ENCODE measurements around the gene EEA1. TPM values are rescaled to one million over a fixed set of nuclear protein-coding genes. Genes with fewer than 3 reads are reported as not detected.
"Not testable (repeated sequence)": the region's sequence is repeated elsewhere in the genome, so short reads cannot be mapped to it uniquely, and the experiment has no call there.

Gene EEA1
- total RNA-seq, 8 experiments from 2014 or later: 10.6 to 49.2 (median 19.1) TPM

DNA sequence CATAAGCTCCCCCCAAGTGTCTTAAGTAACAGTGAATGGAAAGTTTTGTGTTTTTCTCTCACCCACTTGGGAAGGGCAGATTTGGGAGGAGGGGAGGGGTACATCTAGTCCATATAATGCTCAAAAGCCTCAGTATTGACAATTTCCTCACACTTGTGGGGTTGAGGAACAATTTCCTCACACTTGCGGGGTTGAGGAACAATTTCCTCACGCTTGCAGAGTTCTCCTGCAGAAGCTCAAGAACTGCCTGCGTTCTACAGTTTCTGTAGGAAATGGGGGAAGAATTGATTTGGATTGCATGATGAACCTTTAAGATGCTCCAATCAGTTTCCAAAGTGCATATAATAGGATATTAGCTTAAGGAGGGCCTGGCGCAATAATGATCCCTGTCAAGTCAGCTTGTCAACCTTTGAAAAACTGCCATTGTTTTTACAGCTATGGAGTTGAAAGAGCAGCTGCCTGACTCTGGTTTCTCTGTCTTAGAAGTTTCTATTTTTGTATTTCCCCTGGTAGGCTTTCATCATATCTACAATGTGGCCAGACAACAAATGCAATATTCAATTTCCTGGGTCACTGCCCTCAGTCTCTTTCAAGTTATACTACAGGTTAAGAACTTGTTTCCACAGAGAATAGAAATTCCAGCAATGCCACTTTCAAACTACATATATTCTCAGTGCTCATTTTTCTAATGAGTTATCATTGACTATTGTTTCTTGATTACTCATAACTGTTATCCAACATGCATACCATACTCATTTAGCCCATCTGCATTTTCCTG, 159.8 kb downstream of the EEA1 start:
- in situ Hi-C loops (cut with MboI; ENCODE audit: low pct_unique_long_range_greater_than_20kb in 2 of 9, low sequenced_read_pairs in 9 of 9, unreplicated experiment in 9 of 9): no loop called here
- peak in 4 of 8 experiments; percentile 24 to 70 (median 54) for ATAC-seq (replicated peaks in 6 of 8)
- Histone ChIP-seq H3K4me1 (replicated peaks in 1 of 2) (peaks cover 0 to 18% of the 10 kb centered on the region in 2 donors), H3K27ac (no peak overlapping the region), H3K4me3 (no peak overlapping the region)
- 40 to 100% (median 82%) methylated on average over 1 to 4 of the region's 4 CpGs; no CpG with 5 or more reads in 1 of the 10 experiments for WGBS, 10 experiments

DNA sequence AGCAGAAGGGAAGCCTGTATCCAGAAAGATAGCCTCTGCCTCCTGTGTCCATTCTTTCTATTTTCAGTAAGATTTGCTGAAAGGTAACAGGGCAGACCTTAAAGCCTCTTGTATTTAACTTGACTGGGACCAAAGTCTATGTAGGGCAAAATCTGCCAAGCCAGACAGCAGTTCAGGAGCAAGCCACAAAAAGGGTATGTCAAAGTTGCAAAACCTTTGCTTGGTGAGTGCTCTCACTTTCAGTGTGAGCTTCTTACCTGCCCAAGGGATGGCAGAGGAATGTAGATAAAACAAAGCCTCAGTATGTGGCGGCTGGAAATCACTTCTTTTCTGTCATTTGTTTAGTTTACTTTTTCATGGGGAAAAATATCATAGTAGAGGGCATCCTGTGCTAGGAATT, 163.2 kb downstream of the EEA1 start:
- 100% methylated on average over 1 of the region's 1 CpG; no CpG with 5 or more reads in 7 of the 10 experiments for WGBS, 10 experiments
- no peak for ATAC-seq (replicated peaks in 6 of 8)
- H3K4me1 ChIP-seq (replicated peaks in 1 of 2): peaks cover 0 to 22% of the 10 kb centered on the region in 2 donors
- in situ Hi-C loops (cut with MboI; ENCODE audit: low pct_unique_long_range_greater_than_20kb in 2 of 9, low sequenced_read_pairs in 9 of 9, unreplicated experiment in 9 of 9): no loop called here
- no peak overlapping the region for H3K4me3 ChIP-seq
- H3K27ac ChIP-seq: no peak overlapping the region

DNA sequence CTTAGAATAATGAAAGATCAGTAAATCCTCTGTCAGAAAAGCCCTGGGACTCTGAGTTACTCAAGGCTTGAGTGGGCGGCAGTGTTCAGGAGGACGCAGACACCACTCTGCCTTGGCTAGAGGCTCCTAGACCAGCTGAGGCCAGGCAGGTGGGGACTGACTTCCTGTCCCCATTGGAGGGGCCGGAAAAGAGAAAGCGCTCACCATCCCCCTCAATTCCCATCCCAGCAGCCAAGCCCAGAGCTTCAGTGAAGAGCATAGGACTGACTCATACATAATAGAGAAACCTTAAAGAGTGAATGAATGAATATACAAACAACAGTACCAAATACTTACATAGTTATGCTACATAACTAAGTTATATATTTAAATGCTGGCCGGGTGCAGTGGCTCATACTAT, 164.3 kb downstream of the EEA1 start:
- in situ Hi-C loops (cut with MboI; ENCODE audit: low pct_unique_long_range_greater_than_20kb in 2 of 9, low sequenced_read_pairs in 9 of 9, unreplicated experiment in 9 of 9): no loop called here

DNA sequence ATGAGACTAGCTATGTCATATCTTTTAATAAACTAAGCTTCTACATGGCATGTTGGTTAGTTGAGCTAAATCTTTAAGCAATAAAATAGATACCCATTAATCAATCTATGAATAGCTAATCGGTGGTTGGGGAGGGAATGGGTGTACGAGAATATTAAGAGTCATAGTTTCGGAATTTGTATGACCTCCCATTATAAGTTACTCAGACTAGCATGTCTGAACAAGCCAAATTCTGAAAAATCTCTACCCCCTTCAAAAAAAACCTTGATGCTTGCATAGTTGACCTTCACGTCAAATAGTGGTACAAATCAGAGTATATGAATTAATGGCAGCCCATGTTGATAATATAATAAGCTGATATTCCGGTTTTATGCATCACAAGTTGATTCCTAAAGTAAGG, 166.3 kb downstream of the EEA1 start:
- Histone ChIP-seq H3K4me1 (replicated peaks in 1 of 2) (peaks cover 0 to 10% of the 10 kb centered on the region in 2 donors), H3K27ac (no peak overlapping the region), H3K4me3 (no peak overlapping the region)
- WGBS, 10 experiments: 71 to 98% (median 90%) methylated on average over 2 to 5 of the region's 5 CpGs
- ATAC-seq (replicated peaks in 6 of 8): no peak
- in situ Hi-C loops (cut with MboI; ENCODE audit: low pct_unique_long_range_greater_than_20kb in 2 of 9, low sequenced_read_pairs in 9 of 9, unreplicated experiment in 9 of 9): no loop called here

More for the DNA sequence above, 164.3 kb downstream of the EEA1 start:
- no peak overlapping the region for H3K4me3 ChIP-seq
- ATAC-seq (replicated peaks in 6 of 8): peak in 5 of 8 experiments; percentile 26 to 71 (median 44)
- no peak overlapping the region for H3K27ac ChIP-seq
- peaks cover 0 to 21% of the 10 kb centered on the region in 2 donors for H3K4me1 ChIP-seq (replicated peaks in 1 of 2)
- WGBS, 10 experiments: 80 to 100% (median 97%) methylated on average over 1 to 3 of the region's 5 CpGs; no CpG with 5 or more reads in 4 of the 10 experiments

DNA sequence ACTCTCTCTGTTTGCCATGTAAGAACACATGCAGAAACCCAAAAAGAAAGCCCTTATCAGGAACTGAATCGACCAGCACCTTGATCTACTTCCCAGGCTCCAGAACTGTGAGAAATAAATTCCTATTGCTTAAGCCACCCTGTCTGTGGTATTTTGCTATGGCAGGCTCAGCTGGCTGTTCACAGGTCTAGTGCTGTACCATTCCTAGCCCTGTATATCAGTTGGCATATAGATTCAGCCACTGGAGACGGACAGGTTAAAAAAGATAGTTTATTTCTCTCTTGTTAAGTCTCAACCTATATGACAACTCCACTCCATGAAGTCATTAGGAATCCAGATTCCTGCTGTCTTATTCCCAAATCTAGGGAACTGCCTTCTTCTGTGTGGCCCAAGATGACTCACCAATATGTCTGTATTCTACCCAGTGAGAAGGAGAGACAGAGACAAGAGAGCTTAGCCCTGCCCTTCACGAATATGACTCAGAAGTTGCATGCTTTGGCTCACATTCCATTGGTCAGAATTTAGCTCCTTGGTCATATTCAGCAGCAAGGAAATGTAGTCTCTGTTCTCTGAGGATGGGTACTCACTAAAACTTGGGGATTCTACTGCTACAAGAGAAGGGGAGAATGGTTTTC, 169.3 kb downstream of the EEA1 start:
- no peak overlapping the region for H3K27ac ChIP-seq
- ATAC-seq (replicated peaks in 6 of 8): peak in 5 of 8 experiments; percentile 71 to 99 (median 89)
- peaks cover 0 to 8% of the 10 kb centered on the region in 2 donors for H3K4me1 ChIP-seq (replicated peaks in 1 of 2)
- no peak overlapping the region for H3K4me3 ChIP-seq
- in situ Hi-C loops (cut with MboI; ENCODE audit: low pct_unique_long_range_greater_than_20kb in 2 of 9, low sequenced_read_pairs in 9 of 9, unreplicated experiment in 9 of 9): no loop called here
- WGBS, 10 experiments: 0 to 93% (median 76%) methylated on average over 1 to 3 of the region's 3 CpGs; no CpG with 5 or more reads in 3 of the 10 experiments

DNA sequence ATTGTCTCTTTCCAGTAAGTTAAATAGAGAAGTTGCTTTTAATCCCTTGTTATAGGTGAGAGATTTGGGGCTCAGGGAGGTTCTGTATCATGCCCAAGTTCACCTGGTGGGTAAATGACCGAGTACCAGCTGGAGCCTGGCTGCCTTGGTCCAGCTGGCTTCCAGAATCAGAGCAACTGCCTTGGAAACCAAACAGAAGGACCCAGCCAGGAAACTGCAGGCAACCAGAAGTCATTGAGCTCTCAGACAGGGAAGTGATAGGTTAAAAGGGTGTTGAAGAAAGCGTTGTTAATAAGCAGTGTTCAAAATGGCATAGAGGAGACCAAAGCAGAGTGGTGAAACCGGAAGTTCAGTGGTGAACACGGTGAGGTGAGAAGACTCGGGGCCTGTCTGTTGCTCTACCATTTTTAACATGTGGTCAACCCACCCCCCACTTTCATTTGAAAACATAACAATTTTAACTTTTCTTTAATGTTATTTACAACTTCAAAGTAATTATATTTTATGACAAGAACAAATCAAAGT, 171.4 kb downstream of the EEA1 start:
- Histone ChIP-seq H3K27ac (no peak overlapping the region), H3K4me1 (replicated peaks in 1 of 2) (no peaks in the 10 kb centered on the region), H3K4me3 (no peak overlapping the region)
- WGBS, 10 experiments: 67 to 100% (median 93%) methylated on average over 2 to 5 of the region's 5 CpGs; no CpG with 5 or more reads in 1 of the 10 experiments
- ATAC-seq (replicated peaks in 6 of 8): no peak
- in situ Hi-C loops (cut with MboI; ENCODE audit: low pct_unique_long_range_greater_than_20kb in 2 of 9, low sequenced_read_pairs in 9 of 9, unreplicated experiment in 9 of 9): no loop called here

DNA sequence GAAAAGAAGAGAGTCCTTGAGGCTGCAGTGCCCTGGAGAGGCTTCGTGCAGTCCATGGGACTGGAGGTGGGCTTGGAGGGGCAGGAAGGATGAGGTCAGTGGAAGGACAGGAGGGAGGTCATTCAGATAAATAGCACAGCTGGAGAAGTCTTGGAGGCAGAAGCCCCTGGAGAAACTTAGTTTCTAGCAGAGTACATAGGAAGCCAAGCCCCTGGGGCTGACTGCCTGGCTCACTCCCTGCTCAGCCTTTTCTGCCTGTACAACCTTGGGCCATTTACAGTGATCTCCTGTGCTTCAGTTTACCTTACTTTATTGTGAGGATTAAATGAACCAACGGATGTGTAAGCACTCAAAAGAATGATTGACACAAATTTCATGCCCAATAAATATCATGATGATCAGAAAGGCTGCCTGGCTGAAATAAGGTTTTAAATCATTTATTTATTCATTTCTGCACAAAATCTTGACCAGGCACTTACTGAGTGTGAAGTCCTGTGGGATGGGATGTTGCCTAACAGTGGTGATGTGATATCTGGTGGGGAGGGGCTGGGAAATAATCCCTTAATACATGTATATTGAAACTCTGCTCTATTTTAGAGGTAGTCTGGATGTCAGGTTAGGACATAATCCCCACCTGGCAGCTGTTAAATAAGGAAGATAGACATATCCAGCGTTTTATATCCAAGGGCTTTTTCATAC, 172.0 kb downstream of the EEA1 start:
- Histone ChIP-seq H3K27ac (no peak overlapping the region), H3K4me1 (replicated peaks in 1 of 2) (no peaks in the 10 kb centered on the region), H3K4me3 (no peak overlapping the region)
- WGBS, 10 experiments: 55 to 100% (median 83%) methylated on average over 1 to 3 of the region's 3 CpGs; no CpG with 5 or more reads in 1 of the 10 experiments
- in situ Hi-C loops (cut with MboI; ENCODE audit: low pct_unique_long_range_greater_than_20kb in 2 of 9, low sequenced_read_pairs in 9 of 9, unreplicated experiment in 9 of 9): no loop called here
- ATAC-seq (replicated peaks in 6 of 8): peak in 1 of 8 experiments; percentile 14

DNA sequence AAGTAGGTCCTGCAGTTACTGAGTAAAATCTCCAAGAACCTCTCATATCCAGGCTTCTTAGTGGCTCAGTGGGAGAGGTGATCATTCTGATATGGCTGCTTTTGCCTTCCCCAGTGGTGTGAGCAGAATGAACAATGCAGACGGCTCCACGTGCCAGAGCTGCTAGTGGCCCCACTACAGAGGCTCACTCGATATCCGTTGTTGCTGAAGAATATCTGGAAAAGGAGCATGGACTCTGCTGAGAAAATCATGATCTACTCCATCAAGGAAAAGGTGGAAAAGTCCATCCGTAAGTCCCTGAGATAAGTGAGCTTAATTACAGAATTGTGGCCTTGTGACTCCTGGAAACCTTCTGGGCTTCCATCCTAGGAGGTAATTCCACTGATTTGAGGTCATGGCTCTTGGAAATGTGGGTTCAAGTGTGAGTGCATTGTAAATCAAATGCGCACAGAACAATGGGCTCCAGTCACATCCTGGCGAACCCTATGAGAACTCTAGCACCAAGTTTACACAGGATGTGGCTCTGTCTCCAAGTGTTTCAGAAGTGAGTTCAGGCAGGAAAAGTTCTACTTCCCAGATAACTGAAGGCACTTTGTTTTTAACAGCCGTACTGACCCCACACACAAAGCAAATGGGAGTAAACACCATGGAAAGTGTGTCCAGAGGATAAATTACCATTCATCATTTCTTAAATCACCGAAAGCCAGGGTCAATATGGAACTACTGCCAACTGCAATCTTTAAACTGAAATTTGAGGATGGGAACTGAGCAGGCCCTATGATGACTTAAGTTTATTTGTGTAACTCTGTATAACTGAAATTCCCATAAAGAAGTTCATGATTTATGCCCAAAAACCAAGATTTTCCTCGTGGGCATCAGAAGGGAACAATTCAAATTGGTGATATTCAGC, 174.9 kb downstream of the EEA1 start:
- H3K27ac ChIP-seq: no peak overlapping the region
- 11 to 93% (median 85%) methylated on average over 1 to 6 of the region's 10 CpGs; no CpG with 5 or more reads in 1 of the 10 experiments for WGBS, 10 experiments
- no peak overlapping the region for H3K4me3 ChIP-seq
- H3K4me1 ChIP-seq (replicated peaks in 1 of 2): no peaks in the 10 kb centered on the region
- in situ Hi-C loops (cut with MboI; ENCODE audit: low pct_unique_long_range_greater_than_20kb in 2 of 9, low sequenced_read_pairs in 9 of 9, unreplicated experiment in 9 of 9): no loop called here
- ATAC-seq (replicated peaks in 6 of 8): no peak

DNA sequence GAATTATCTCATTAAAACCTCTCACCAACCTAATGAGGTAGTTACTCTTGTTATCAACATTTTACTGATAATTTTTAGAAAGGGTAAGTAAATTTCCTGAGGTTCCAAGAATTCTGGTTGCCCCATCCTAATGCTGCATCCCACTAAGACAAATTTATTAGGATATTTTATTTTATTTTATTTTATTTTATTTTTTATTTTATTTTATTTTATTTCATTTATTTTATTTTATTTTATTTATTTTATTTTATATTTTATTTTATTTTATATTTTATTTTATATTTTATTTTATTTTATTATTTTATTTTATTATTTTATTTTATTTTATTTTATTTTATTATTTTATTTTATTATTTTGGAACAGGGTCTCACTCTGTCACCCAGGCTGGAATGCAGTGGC, 179.4 kb downstream of the EEA1 start:
- H3K4me3 ChIP-seq; in situ Hi-C loops (cut with MboI; ENCODE audit: low pct_unique_long_range_greater_than_20kb in 2 of 9, low sequenced_read_pairs in 9 of 9, unreplicated experiment in 9 of 9); ATAC-seq (replicated peaks in 6 of 8); H3K4me1 ChIP-seq (replicated peaks in 1 of 2); H3K27ac ChIP-seq: not testable (repeated sequence)

DNA sequence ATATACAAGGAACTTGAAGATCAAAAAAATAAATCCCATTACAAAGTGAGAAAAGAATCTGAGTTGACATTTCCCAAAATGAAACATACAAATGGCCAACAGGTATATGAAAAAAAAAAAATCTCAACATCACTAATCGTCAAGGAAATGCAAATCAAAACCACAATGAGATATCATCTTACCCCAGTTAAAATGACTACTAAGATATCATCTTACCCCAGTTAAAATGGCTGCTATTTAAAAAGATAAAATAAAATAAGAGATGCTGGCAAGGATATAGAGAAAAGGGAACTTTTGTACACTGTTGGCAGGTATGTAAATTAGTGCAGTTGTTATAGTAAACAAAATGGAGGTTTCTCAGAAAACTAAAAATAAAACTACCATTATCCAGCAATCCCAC, 181.9 kb downstream of the EEA1 start:
- H3K4me1 ChIP-seq (replicated peaks in 1 of 2): no peaks in the 10 kb centered on the region
- 0 to 100% (median 42%) methylated on average over 1 of the region's 1 CpG; no CpG with 5 or more reads in 2 of the 10 experiments for WGBS, 10 experiments
- H3K4me3 ChIP-seq: no peak overlapping the region
- in situ Hi-C loops (cut with MboI; ENCODE audit: low pct_unique_long_range_greater_than_20kb in 2 of 9, low sequenced_read_pairs in 9 of 9, unreplicated experiment in 9 of 9): no loop called here
- ATAC-seq (replicated peaks in 6 of 8): no peak
- H3K27ac ChIP-seq: no peak overlapping the region

DNA sequence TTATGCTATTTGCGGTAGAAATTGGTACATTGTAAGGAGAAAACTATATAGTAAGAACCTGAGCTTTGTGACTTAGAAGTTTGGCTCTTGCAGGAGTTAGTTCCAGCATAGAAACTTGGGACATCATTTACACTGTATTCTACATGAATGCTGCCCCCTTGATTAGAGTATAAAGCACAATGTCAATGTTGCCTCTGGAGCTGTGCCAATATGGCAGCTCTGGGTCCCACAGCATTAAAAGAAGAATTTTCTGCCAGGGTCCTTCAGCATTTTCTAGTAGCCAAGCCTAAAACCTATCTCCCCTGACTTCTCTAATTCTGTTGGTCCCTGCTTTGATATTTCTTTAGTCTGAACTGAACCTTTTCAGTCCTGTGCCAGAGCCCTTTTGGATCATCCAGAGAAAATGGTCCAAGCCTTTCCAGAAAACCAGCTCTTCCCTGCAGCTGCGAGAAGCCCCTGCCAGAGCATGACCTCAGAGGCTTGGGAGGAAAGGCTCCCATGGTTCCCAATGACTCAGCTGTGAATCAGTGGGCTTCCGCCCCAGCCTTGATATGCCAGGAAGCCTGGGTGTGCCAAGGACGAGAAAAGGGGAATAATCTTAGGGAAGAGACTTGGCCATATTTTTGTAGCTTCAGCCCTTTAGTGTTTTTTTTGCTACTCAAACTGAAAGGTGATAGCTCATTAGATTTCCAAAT, 183.1 kb downstream of the EEA1 start:
- WGBS, 10 experiments: 33 to 100% (median 84%) methylated on average over 1 to 4 of the region's 4 CpGs
- Histone ChIP-seq H3K27ac (no peak overlapping the region), H3K4me3 (no peak overlapping the region), H3K4me1 (replicated peaks in 1 of 2) (no peaks in the 10 kb centered on the region)
- in situ Hi-C loops (cut with MboI; ENCODE audit: low pct_unique_long_range_greater_than_20kb in 2 of 9, low sequenced_read_pairs in 9 of 9, unreplicated experiment in 9 of 9): no loop called here
- ATAC-seq (replicated peaks in 6 of 8): peak in 4 of 8 experiments; percentile 83 to 99 (median 92)

DNA sequence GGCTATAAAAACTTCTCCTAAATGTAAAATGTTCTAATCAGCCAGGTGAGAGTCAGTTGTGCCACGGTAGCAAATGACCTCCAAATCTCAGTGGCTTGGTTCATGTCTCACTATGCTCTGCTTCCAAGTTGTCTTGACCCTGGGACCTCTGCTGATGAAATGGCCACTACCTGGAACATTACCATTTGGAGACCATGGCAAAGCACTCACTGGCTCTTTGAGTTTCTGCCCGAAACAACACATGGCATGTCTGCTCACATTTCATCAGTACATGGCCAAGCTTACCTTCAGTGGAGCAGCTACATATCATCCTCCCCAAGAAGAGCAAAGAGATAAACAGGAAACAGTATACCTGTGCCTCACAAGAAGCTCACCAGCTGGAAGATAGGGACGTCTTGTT, 186.1 kb downstream of the EEA1 start:
- WGBS, 10 experiments: 60 to 100% (median 86%) methylated on average over 1 to 3 of the region's 3 CpGs; no CpG with 5 or more reads in 4 of the 10 experiments
- no peak overlapping the region for H3K27ac ChIP-seq
- no peak overlapping the region for H3K4me3 ChIP-seq
- no peak for ATAC-seq (replicated peaks in 6 of 8)
- in situ Hi-C loops (cut with MboI; ENCODE audit: low pct_unique_long_range_greater_than_20kb in 2 of 9, low sequenced_read_pairs in 9 of 9, unreplicated experiment in 9 of 9): no loop called here
- no peaks in the 10 kb centered on the region for H3K4me1 ChIP-seq (replicated peaks in 1 of 2)
